GM10266 (cell line): ENCODE data around the gene CTSS.

Source experiments
- DNase-seq: peaks from one replicate; pipeline ENCODE4 v3.0.0; 2012; ENCODE audit errors: extremely low spot score
- CTCF ChIP-seq: IDR thresholded peaks from 2 replicates; pipeline ENCODE4 v1.5.1; 2012; ENCODE audit warnings: mild to moderate bottlenecking, low read depth; ENCODE audit not compliant: control insufficient read depth, insufficient read depth; ENCODE audit errors: missing control alignments

Gene CTSS

GRCh38 chr1:150765296-150765976 lies at the start of gene CTSS:
TSS of gene CTSS (minus strand) at chr1:150765778. CDS start at chr1:150764763, 1,015 bp downstream.
- peak; percentile 72 for DNase-seq

GRCh38 chr1:150813028-150813707 lies 47.6 kb upstream of the CTSS start:
- TF ChIP-seq CTCF = peak; percentile 50
- no peak for DNase-seq

More at GRCh38 chr1:150765296-150765976, at the start of gene CTSS:
- TF ChIP-seq CTCF = no peak

- no peak for DNase-seq
- TF ChIP-seq CTCF = no peak
These were observed 45.5 kb upstream of the CTSS start for GRCh38 chr1:150810958-150811659.

- TF ChIP-seq CTCF = no peak
- no peak for DNase-seq
These were observed 44.1 kb upstream of the CTSS start for GRCh38 chr1:150809651-150810050.

GRCh38 chr1:150808846-150809245 lies 43.3 kb upstream of the CTSS start:
- TF ChIP-seq CTCF = no peak
- DNase-seq = no peak

- TF ChIP-seq CTCF = no peak
These were observed 42.5 kb upstream of the CTSS start, which contains the start of gene CTSK for GRCh38 chr1:150808121-150808520. TSS of gene CTSK (minus strand) at chr1:150808260. CDS start at chr1:150806805, 1,455 bp downstream.

More at GRCh38 chr1:150808121-150808520, 42.5 kb upstream of the CTSS start, which contains the start of gene CTSK:
- no peak for DNase-seq
